NCI-H1105 treated with DMSO at 0.1 percent for 48 hours (cell line): ENCODE results near the gene HSPA9.

ENCODE experiments used
- DNase-seq: peaks from one replicate; lab custom pipeline; 2025; lab: John Stamatoyannopoulos, UW

HSPA9 gene

DNA sequence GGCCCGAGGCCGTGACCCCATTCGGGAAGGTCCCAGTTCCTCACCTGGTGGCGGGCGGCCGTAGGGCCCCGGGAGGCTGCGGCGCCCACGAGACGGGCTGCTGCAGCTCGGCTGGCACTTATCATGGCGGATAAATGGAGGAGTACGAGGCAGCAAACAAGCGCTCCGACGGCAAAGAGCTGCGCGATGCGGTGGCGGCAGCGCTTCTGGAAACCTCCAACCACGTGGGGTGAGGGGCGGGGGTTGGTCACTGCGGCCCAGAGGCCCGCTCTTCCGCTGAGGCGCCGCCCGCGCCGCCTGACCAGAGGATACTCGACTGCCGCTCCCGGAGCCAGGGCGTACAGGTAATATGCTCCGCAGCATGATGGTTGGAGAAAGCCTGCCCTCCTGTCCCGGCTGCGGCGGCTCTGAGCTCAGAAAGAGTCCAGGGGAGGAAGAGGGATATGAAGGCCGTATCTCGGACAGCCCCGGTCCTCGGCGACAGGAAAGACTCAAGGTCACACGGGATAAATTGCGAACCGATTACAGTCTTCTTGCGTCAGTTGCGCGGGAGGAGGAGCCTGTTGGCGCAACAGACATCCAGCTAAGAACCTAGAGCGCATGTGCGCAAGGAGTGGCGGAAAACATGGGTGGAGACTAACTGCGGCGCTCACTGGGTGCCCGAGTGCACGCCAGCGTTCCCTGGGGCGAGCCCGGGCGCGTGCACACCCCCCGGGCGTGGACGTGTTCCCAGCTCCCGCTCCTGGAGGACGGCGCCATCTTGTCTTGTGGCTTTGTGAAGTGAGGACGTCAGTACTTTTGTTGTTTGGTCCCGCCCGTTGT, at the start of gene HSPA9:
HSPA9 (minus strand) TSS at position 208 of the 822 bp plus-strand sequence; CDS start at position 125, 83 bp downstream.
- DNase-seq = peak; percentile 96

DNA sequence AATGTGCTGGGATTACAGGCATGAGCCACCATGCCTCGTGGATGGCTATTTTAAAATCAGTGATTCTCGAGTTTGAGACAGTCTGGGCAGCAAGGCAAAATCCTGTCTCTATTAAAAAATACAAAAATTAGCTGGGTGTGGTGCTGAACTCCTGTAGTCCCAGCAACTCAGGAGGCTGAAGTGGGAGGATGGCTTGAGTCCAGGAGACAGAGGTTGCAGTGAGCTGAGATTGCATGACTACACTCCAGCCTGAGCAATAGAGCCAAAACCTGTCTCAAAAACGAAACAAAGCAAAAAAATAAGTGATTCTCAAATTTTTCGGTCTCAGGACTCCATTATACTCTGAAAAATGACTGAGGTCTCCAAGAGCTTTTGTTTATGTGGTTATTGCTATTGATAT, 47.9 kb upstream of the HSPA9 start:
- DNase-seq = no peak

DNA sequence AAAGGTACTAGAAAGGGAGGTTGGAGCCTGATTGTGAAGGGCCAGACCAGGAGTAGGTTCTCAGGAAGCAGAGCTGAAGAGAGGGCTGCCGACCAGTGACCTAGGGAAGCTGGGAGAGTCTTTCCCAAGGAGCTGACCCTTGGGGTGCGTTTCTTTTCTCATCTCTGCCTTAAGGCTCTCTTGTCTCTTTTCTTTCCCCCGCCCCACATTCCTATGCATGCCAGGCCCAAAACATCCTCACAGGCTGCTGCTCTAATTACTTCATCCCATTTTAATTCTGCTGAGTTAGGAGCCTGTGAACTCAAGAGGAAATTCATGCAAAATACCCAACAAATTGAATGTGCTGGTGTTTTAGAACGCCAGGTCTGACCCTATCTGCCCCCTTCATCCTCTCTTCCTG, 46.9 kb upstream of the HSPA9 start:
- no peak for DNase-seq

DNA sequence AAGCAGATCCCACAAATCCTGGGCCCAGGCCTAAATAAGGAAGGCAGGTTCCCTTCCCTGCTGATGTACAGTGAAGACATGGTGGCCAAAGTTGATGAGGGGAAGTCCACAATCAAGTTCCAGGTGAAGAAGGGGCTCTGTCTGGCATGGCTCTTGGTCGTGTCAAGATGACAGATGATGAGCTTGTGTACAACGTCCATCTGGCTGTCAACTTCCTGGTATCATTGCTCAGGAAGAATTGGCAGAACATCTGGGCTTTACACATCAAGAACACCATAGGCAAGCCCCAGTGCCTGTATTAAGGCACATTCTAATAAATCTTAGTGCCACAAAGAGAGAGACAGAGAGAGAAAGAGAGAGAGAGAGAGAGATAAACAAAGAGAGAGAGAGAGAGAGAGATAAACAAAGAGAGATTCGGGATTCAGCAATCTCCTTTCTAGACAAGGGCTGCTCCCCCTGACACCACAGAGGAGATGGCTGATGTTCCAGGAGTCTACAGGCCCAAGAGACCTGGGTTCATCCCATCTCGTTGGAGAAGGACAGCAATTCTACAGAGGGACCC, 45.5 kb upstream of the HSPA9 start:
- DNase-seq = no peak

DNA sequence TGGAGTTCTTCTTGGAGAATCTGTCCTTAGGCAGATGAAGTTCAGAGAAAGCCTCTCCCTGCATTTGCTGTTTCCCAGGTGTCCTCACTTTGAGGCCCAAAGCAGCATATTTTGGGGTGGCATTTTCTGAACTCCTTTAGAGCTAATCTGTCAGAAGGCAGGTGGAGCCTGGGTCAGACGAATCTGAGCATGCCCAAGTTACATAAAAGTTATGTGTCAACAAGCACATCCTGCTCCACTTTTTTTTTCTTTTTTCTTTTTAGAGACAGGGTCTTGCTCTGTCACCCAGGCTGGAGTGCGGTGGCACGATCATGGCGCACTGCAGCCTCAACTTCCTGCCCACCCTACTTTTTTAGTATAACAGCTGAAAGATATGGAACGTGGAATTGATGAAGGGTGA, 41.3 kb upstream of the HSPA9 start:
- DNase-seq = no peak

DNA sequence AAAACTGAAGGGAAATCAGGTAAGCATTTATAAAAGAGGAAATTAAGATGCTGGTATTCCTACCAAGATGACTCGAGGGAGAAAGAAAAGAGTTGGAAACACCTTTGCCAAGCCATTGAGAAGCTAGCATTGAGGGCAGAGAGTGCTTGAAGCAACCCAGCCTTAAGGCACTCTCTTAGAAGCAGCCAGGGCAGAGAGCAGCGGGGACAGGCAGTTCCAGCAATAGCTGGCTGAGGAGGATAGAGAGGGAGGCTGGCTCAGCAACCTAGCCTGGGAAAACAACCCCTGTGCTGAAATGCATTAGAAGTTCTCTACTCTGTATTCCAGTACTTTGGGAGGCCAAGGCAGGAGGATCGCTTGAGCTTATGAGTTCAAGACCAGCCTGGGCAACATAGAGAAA, 40.3 kb upstream of the HSPA9 start:
- no peak for DNase-seq

DNA sequence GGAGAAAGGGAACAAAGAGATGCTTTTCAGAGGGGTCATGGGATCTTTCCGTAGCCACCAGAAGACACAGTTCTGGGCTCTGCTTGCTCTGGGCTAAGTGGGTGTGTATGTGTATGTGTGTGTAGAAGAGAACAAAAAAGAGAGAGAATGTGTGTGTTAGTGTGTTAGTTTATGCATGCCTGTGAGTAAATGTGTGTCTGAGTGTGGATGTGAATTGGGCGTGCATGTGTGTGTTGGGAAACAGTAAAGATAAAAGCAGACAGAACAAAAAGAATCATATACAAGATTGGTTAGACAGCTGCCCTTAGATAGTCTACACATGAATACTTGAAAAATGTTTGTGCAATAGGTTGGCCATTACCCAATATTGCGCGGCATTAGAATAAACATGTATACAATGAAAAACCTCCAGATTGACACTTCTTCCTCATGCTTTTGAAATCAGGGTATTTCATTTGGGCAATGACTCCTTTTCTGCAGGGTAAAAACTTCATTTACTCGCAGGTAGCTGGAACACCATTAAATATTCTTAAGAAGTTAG, 36.5 kb upstream of the HSPA9 start:
- no peak for DNase-seq

DNA sequence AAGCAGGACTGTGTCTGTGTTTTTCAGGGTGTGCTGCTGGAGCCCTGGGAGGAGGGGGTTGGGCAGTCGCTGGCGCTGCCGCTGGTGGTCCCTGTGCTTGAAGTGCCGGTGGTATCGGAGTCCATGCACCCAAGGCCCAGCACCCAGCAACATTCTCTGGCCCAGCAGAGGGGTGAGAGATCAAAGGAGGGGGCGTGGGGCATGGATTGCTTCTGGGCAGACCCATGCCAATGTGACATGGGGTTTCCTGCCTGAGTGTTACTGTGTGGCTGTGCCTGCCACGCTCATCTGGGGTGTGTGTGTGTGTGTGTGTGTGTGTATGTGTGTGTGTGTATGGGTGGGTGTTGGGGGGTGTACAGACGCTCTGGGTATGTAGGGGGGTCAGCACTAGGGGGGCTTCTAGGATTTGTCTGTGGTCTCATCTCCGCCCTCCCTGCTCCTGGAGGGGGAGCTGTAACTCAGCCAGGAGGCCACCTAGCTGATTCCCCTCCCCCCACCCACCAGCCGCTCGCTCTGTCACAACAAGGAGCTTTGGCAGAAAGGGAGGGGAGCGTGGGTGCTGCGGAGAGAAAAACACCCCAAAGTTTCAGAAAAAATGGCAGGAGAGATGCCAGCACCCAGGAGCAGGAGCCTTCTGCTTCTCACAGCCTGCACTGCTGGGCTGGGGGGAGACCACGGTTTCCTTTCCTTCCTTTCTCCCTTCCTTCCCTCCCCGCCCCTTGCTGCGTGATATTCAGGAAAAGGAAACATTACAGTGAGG, 35.9 kb upstream of the HSPA9 start:
- no peak for DNase-seq

DNA sequence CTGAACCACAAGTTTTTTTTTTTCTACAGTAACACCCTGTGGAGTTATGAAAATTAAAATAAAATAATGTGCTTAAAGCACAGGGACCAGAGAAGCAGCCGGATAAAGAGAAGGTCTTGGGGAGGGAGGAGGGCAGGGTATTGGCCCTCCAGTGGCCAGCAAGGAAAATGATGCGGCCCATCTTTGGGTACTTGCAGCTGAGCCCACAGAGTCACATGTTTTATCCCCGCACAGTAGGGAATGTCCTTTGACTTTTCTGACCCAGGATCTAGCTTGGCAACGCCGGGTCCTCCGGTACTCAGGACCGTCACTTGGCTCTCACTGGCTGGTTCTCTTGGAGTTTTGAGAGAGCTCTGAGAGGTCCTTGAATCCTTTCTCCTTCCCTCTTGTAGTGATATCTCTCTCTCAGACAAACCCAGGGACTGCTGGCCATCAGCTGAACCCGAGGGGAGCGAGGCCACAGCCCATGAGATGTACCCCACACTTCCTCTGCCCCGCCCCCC, 35.3 kb upstream of the HSPA9 start:
- DNase-seq = no peak

DNA sequence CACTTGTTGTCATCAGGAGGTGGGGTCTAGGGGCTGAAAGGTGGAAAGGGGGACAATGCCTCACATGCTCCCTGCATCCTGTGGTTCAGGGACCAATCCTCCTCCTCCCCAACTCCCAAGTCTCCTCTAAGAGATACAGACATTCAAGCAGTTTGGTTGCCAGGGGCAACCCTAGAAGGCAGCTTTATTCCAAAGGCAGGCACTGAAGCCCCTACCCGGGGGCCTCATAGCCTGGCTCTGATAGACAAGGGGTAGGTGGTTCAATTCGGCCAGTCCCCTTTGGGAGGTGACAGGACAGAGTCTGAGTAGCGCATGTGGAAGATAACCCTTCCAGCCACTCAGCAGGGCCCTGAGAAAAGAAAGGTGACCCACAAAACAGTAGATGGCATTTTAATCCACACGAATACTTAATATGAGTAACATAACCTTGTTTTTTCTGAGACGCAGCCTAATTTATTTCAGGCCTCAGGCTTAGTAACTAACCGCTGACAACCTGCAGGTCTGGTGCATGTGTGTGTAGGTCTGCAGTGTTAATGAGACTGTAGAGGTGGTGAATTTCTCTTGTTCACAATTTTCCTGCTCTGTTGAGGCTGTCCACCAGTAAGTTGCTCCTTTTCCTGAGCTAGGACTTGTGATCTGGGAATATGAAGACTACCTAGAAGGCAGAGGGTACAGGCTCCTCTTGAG, 31.3 kb upstream of the HSPA9 start:
- DNase-seq = no peak

DNA sequence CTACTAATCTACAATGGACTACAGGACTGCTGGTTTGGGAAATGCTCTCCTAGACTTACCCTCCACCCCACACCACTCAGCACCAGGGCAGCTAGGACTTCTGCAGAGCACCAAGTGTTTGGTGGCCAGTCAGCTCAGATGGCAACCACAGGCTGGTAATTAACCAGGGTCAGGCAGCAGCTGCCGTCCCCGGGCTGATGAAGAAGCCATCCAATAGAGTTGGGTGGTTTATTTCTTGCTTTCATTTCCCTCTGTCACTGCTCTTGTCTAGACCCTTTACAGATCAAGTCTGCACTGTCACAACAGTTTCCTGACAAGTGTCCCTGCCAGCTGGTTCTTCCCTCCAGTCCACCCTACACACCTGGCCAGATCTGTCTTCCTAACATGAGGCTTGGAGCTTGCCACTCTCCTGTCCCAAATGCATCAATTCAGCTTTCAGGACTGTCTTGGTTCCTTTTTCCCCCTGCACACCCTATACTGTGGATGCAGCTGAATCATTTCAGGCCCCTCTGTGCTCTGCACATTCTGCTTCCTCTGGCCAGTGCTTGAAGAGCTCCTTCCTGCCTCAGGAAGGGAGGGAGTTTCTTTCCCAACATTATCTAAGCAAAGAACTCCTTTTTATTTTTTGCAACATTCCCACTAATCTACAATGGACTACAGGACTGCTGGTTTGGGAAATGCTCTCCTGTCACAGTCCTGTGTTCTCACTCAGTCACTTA, 30.2 kb upstream of the HSPA9 start:
- DNase-seq = no peak

DNA sequence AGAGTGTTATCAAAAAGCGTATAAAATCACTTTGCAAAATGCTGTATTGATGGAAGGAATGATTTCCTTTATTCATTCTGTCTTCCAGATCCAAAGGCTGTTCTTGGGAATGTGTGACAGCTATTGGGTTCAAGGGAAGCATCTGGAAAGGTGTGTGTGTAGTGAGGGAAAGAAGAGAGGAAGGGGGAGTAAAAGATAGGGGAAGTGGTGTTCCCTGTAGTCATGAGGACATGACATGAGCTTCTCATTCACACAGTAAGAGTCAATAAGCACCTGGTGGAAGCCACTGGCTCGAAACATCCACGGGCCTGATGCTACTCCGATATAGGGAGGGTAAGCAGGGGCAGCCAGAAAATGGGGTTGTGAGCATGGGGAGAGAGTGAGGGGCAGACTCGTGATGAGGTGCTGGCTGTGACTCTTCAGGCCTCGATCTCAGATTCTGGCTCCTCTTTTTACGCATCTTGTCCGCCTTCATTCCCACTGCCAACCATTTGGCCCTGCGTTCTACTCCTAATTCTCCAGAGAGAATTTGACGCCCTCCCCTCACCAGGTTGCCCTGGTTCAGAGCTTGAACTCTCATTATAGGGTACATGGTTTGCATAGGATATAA, 29.1 kb upstream of the HSPA9 start:
- DNase-seq = no peak

DNA sequence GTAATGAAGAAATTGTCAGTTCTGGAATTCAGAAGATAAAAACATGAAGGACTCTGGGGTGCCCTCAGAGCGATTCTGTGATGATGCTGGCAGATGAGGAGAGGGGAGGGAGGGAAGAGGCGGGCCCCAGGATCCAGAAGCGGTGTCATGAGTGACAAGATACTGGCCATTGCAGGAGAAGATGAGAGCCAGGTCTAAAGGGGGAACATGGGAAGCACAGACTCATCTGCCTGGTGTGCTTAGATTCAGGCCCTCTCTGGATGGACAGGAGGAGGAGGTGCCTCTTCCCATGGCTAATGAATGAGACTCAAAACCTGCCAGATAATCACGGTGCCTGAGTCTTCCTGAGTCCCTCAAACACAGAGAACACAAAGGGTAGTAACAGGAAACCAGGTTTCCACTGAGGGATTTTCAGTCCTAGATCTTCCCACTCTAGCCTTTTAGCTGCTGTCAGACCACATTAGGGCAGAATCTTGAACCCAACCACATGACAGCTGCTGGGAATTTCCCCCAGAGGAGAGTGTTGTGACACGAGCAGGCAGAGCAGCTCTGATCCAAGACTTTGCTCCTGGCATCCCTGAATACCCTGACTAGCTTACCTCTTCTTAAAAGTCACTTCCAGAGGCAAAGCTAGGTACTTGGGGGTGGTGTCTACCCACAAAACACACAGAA, 28.2 kb upstream of the HSPA9 start:
- DNase-seq = no peak

DNA sequence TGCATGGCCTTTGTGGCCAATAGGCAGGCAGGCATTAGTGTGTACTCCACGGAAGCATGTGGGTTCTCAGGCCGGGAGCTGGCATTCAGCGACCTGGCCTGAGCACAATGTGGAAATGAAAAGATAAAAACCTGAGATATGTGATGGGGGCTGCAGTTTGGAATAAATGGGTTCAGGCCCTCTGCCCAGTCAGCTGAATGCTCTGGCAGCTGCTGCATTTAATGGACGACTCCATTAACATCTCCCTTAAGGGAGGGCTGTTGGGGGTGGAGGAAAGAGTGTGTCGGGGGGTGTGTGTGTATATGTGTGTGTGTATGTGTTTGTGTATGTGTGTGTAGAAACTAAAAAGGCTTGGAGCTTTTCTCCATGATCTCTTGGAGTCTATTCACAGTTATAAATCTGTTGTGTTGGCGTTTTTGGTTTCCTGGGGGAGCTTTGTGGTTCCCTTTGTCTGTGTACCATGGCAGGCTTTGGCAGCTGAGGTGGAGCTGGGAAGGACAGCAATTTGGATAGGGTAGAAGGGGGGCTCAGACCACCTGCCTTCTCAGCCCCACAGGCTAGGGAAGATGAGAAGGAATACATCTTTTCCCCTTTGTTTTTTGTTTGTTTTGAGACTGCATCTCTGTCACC, 27.3 kb upstream of the HSPA9 start:
- DNase-seq = no peak

DNA sequence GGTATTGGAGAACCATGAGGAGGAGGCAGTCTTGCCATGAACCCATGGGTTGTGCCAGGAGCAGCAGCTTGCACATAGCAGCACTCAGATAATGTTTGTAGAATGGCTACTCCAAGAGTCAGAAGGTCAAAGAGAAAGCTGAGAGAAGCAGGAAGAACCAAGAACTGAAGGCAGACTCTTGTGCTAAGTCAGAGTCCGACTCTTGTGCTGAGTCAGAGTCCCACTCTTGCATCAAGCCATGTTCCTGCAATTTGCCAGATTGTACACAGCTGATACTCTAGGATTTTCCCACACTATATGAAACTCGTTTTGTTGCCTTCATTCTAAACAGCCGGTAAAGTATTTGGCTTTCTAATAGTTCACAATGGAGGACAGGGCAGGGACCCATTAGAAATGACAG, 26.2 kb upstream of the HSPA9 start:
- DNase-seq = no peak

DNA sequence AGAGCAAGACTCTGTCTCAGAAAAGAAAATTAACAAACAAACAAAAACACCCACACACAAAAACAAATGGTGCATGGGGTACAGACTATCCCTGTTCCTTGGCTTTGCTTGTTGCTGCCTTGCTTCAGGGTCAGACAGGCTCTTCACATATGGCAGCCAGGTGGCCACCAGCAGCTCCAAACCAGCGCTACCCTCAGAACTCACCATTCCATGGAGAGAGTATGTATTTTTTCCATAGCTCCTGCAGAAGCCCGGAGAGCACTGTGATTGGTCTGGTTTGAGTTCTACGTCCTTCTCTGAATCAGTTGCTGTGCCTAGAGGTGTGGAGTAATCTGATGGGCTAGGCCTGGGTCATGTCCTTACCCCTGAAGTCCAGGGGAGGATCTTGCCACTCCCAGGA, 25.2 kb upstream of the HSPA9 start:
- no peak for DNase-seq

DNA sequence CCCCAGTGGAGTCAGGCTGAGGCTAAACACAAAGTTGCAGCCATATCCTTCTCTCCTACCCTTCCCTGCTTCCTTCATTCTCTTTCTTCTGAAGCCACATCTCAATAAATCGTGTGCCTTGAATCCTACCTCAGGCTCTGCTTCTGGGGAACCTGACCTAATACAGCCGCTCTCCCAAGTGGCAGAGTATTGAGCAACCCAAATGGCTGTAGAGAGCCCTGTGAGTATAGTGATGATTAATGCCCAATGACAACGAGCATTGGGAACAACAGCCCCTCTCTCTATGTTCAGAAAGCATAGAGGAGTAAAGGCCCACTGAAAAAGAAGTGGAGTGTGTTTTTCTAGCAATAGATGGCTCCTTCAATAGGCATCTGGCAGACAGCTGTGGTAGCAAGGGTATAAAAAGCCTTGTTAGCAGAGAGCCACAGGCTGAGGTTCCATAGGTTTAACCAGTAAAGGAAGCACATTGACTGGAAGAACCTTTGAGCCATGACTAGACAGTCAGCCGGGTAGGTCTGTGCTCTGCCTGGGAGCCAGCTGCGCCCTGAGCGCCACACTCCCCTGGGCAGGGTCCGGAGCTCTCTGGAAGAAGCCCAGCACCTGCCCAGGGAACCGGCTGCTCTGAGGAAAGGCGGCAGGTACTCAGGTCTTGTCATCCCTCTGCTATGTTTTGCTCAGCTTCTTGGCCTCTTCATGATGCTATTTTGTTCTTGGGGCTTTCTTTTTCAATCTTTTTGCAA, 22.6 kb upstream of the HSPA9 start:
- no peak for DNase-seq

DNA sequence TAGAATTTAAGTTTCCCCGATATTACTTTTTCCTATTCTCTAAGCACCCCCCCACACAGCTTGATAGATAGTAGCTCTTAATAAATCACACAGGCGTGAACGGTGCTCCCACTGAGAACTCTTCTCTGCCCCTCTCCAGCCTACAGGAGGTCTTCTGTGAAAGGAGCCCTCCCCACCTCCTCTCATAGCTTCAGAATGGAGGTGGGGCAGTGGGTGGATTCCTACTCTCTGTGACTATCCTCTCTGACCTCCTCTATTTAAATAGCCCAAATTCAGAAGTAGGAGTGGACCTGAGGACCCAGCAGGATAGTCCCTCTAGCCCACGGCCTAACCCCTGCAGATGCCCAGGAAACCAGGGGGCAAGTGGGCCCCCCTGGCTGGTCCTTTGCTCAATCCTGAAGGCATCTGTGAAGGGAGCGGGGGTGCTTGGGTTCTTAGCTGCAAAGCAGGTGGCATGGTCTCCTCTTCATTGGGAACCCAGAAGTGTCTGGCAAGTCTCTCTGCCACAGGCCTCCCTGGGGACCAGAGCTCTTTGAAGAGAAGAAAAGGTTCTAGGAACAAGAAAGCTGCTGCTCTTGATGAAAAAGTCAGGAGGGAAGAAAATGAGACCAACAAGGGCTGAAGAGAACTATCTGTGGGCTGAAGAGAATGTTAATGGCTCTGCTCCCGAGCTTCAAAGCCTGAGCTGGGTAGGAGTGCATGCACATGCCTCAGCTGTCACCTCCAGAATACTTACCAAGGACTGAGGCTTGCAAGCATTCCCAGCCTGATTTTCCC, 21.1 kb upstream of the HSPA9 start:
- no peak for DNase-seq
